Mesodermal cell (in vitro differentiated cells): ENCODE measurements around the gene TNS3.

Experiments used
- H3K27ac ChIP-seq: 2 replicates; pipeline ENCODE4 v1.7.0; 2013; ENCODE audit warnings: mild to moderate bottlenecking, low read depth, low read length, moderate library complexity; ENCODE audit not compliant: severe bottlenecking
- H3K36me3 ChIP-seq: 2 replicates; pipeline ENCODE4 v1.7.1; 2013; ENCODE audit warnings: mild to moderate bottlenecking, low read length, moderate library complexity; ENCODE audit not compliant: control insufficient read depth, insufficient read depth
- H3K4me1 ChIP-seq: one replicate; pipeline ENCODE4 v1.7.1; 2013; ENCODE audit warnings: mild to moderate bottlenecking, low read length; ENCODE audit not compliant: insufficient read depth, control insufficient read depth, poor library complexity, severe bottlenecking
- H3K4me3 ChIP-seq: 2 replicates; pipeline ENCODE4 v1.7.0; 2013; ENCODE audit warnings: low read length, control low read depth, mild to moderate bottlenecking; ENCODE audit not compliant: insufficient read depth, poor library complexity, severe bottlenecking; ENCODE audit errors: extremely low read depth
- H3K9me3 ChIP-seq: 2 replicates; pipeline ENCODE4 v1.7.1; 2013; ENCODE audit warnings: mild to moderate bottlenecking, low read length, moderate library complexity; ENCODE audit not compliant: control insufficient read depth
- WGBS, 2 experiments: methylation state at CpG; one replicate each; pipeline ENCODE4 v1.1.5; 2013; ENCODE audit warnings: missing lambda C conversion rate in 2 of 2; ENCODE audit not compliant: insufficient coverage in 2 of 2; 5-methylcytosine and 5-hydroxymethylcytosine counted together

The TNS3 gene

GRCh38 chr7:47439181-47439667 lies 142.7 kb downstream of the TNS3 start:
- H3K4me1 ChIP-seq = peaks cover 11% of the 10 kb centered on the region
- H3K36me3 ChIP-seq = peaks cover 24% of the 10 kb centered on the region
- H3K4me3 ChIP-seq = no peak overlapping the region
- WGBS, 2 experiments = 96 to 98% methylated on average over 17 of the region's 17 CpGs
- no peaks in the 10 kb centered on the region for H3K9me3 ChIP-seq
- no peak overlapping the region for H3K27ac ChIP-seq

- Histone ChIP-seq H3K4me1 (peaks cover 11% of the 10 kb centered on the region), H3K27ac (no peak overlapping the region), H3K9me3 (no peaks in the 10 kb centered on the region), H3K36me3 (peaks cover 24% of the 10 kb centered on the region), H3K4me3 (no peak overlapping the region)
- WGBS, 2 experiments = 93 to 97% methylated on average over 4 of the region's 5 CpGs
These were observed 143.4 kb downstream of the TNS3 start for GRCh38 chr7:47438411-47439029.

GRCh38 chr7:47435889-47436312 lies 146.0 kb downstream of the TNS3 start:
- no peaks in the 10 kb centered on the region for H3K9me3 ChIP-seq
- H3K4me1 ChIP-seq = no peaks in the 10 kb centered on the region
- H3K4me3 ChIP-seq = no peak overlapping the region
- no peak overlapping the region for H3K27ac ChIP-seq
- WGBS, 2 experiments = 43 to 50% methylated on average over 2 to 3 of the region's 5 CpGs
- peaks cover 29% of the 10 kb centered on the region for H3K36me3 ChIP-seq

- Histone ChIP-seq H3K27ac (no peak overlapping the region), H3K4me3 (no peak overlapping the region), H3K4me1 (peaks cover 2% of the 10 kb centered on the region), H3K9me3 (no peaks in the 10 kb centered on the region), H3K36me3 (peaks cover 29% of the 10 kb centered on the region)
- no CpG with 5 or more reads among the region's 2 CpGs for WGBS, 2 experiments
These were observed 148.4 kb downstream of the TNS3 start for GRCh38 chr7:47433564-47433895.

- peaks cover 2% of the 10 kb centered on the region for H3K4me1 ChIP-seq
- WGBS, 2 experiments = 93 to 94% methylated on average over 14 to 15 of the region's 17 CpGs
- H3K27ac ChIP-seq = no peak overlapping the region
- H3K4me3 ChIP-seq = no peak overlapping the region
- H3K36me3 ChIP-seq = peaks cover 27% of the 10 kb centered on the region
- no peaks in the 10 kb centered on the region for H3K9me3 ChIP-seq
These were observed 149.0 kb downstream of the TNS3 start for GRCh38 chr7:47432671-47433563.

- WGBS, 2 experiments = 83 to 90% methylated on average over 3 to 5 of the region's 6 CpGs
These were observed 151.5 kb downstream of the TNS3 start for GRCh38 chr7:47430422-47430821.

GRCh38 chr7:47428768-47429472 lies 153.0 kb downstream of the TNS3 start:
- Histone ChIP-seq H3K4me3 (no peak overlapping the region), H3K9me3 (no peaks in the 10 kb centered on the region), H3K4me1 (peaks cover 2% of the 10 kb centered on the region), H3K27ac (peak overlapping the region; percentile 44), H3K36me3 (peaks cover 17% of the 10 kb centered on the region)
- WGBS, 2 experiments = 89 to 94% methylated on average over 3 to 8 of the region's 10 CpGs

More at GRCh38 chr7:47430422-47430821, 151.5 kb downstream of the TNS3 start:
- Histone ChIP-seq H3K27ac (no peak overlapping the region), H3K4me3 (no peak overlapping the region), H3K36me3 (peaks cover 28% of the 10 kb centered on the region), H3K9me3 (no peaks in the 10 kb centered on the region), H3K4me1 (peaks cover 2% of the 10 kb centered on the region)

GRCh38 chr7:47428052-47428767 lies 153.7 kb downstream of the TNS3 start:
- Histone ChIP-seq H3K4me1 (peaks cover 2% of the 10 kb centered on the region), H3K27ac (peak overlapping the region; percentile 44), H3K4me3 (no peak overlapping the region), H3K9me3 (no peaks in the 10 kb centered on the region), H3K36me3 (peaks cover 24% of the 10 kb centered on the region)
- WGBS, 2 experiments = 92% methylated on average over 10 to 12 of the region's 12 CpGs

- H3K36me3 ChIP-seq = peaks cover 27% of the 10 kb centered on the region
- peaks cover 2% of the 10 kb centered on the region for H3K4me1 ChIP-seq
- no peak overlapping the region for H3K27ac ChIP-seq
- no peak overlapping the region for H3K4me3 ChIP-seq
- no peaks in the 10 kb centered on the region for H3K9me3 ChIP-seq
- WGBS, 2 experiments = 63 to 75% methylated on average over 3 to 5 of the region's 6 CpGs
These were observed 154.8 kb downstream of the TNS3 start for GRCh38 chr7:47427051-47427643.

GRCh38 chr7:47424523-47424922 lies 157.4 kb downstream of the TNS3 start:
- peaks cover 13% of the 10 kb centered on the region for H3K9me3 ChIP-seq
- H3K27ac ChIP-seq = no peak overlapping the region
- no peak overlapping the region for H3K4me3 ChIP-seq
- H3K4me1 ChIP-seq = peaks cover 2% of the 10 kb centered on the region
- peaks cover 44% of the 10 kb centered on the region for H3K36me3 ChIP-seq
- 96 to 100% methylated on average over 3 to 4 of the region's 4 CpGs for WGBS, 2 experiments
